ENCODE data around the gene ETFB.
A peak's percentile ranks its signal among the peaks of the same experiment; 100 is the strongest.

Gene ETFB

GRCh38 chr19:51311351-51312257 lies 54.6 kb downstream of the ETFB start, which contains the start of gene IGLON5:
Gene IGLON5 (plus strand): TSS chr19:51311644. CDS start chr19:51311848, 204 bp downstream.
- Mint-ChIP-seq H3K27ac (no peak within 1 kb of the TSS), H3K27me3 (peaks cover 72% of the 10 kb centered on the region), H3K9me3 (peaks cover 13 to 21% of the 10 kb centered on the region in 2 donors), H3K4me1 (no peaks in the 10 kb centered on the region), H3K4me3 (no peak within 1 kb of the TSS)
- no peak for DNase-seq
- peak; percentile 20 for ATAC-seq

- Mint-ChIP-seq H3K9me3 (peaks cover 20% of the 10 kb centered on the region in 2 donors), H3K4me1 (no peaks in the 10 kb centered on the region), H3K27ac (no peak overlapping the region), H3K4me3 (no peak overlapping the region), H3K27me3 (peaks cover 42% of the 10 kb centered on the region)
- ATAC-seq (no peak), DNase-seq (no peak)
These were observed 60.7 kb downstream of the ETFB start for GRCh38 chr19:51305479-51305878.

GRCh38 chr19:51301266-51301665 lies 64.9 kb downstream of the ETFB start:
- Mint-ChIP-seq H3K4me1 (no peaks in the 10 kb centered on the region), H3K27ac (no peak overlapping the region), H3K9me3 (peaks cover 7 to 9% of the 10 kb centered on the region in 2 donors), H3K4me3 (no peak overlapping the region), H3K27me3 (peaks cover 8% of the 10 kb centered on the region)
- no peak for DNase-seq
- no peak for ATAC-seq

- Mint-ChIP-seq H3K4me1 (no peaks in the 10 kb centered on the region), H3K27me3 (peaks cover 23% of the 10 kb centered on the region), H3K4me3 (no peak overlapping the region), H3K9me3 (no peaks in the 10 kb centered on the region), H3K27ac (no peak overlapping the region)
- ATAC-seq (no peak), DNase-seq (no peak)
These were observed 68.8 kb downstream of the ETFB start for GRCh38 chr19:51297406-51297805.

GRCh38 chr19:51296336-51297093 lies 69.7 kb downstream of the ETFB start:
- peaks cover 23% of the 10 kb centered on the region for H3K27me3 Mint-ChIP-seq

GRCh38 chr19:51295382-51296126 lies 70.6 kb downstream of the ETFB start:
- H3K4me3 Mint-ChIP-seq = no peak overlapping the region
- no peaks in the 10 kb centered on the region for H3K4me1 Mint-ChIP-seq
- DNase-seq (no peak), ATAC-seq (no peak)
- H3K9me3 Mint-ChIP-seq = no peaks in the 10 kb centered on the region
- H3K27ac Mint-ChIP-seq = peak overlapping the region in 1 of 2 donors; percentile 93
- peaks cover 23% of the 10 kb centered on the region for H3K27me3 Mint-ChIP-seq

More at GRCh38 chr19:51296336-51297093, 69.7 kb downstream of the ETFB start:
- no peaks in the 10 kb centered on the region for H3K9me3 Mint-ChIP-seq
- no peak overlapping the region for H3K4me3 Mint-ChIP-seq
- DNase-seq (no peak), ATAC-seq (no peak)
- no peak overlapping the region for H3K27ac Mint-ChIP-seq
- no peaks in the 10 kb centered on the region for H3K4me1 Mint-ChIP-seq
